ENCODE data around the gene LCN15.

- no peak for TF ChIP-seq CTCF (IDR thresholded peaks at IDR 0.05; ENCODE audit: poor library complexity, severe bottlenecking)
- TF ChIP-seq EZH2 (IDR thresholded peaks at IDR 0.05; ENCODE audit: borderline replicate concordance, insufficient read depth, low read length, poor library complexity, severe bottlenecking) = no peak
- TF ChIP-seq TAF1 (IDR thresholded peaks at IDR 0.05; ENCODE audit: low read depth) = no peak
- TF ChIP-seq POLR2AphosphoS5 (IDR thresholded peaks at IDR 0.05) = no peak
These were observed 6.6 kb downstream of the LCN15 start for GRCh38 chr9:136757751-136758140.
